ENCODE data around the gene CDC40. TPM values are rescaled to one million over a fixed set of nuclear protein-coding genes. Genes with fewer than 3 reads are reported as not detected.

The CDC40 gene
- total and polyA plus RNA-seq, 10 of the 15 experiments (the other 5 are each of a cell fraction or from before 2014, with no cell fraction given): 20.1 to 35.5 (median 26.1) TPM

- Histone ChIP-seq H3K9ac (ENCODE audit: control insufficient read depth, insufficient read depth, low read length) (no peak overlapping the region), H3K4me2 (ENCODE audit: control insufficient read depth, insufficient read depth) (no peak overlapping the region), H3K79me2 (ENCODE audit: control insufficient read depth, insufficient read depth, low read length) (no peaks in the 10 kb centered on the region), H4K20me1 (ENCODE audit: control insufficient read depth, insufficient read depth) (no peaks in the 10 kb centered on the region), H3K36me3 (ENCODE audit: control insufficient read depth in 2 of 2, insufficient read depth in 2 of 2, low read length in 1 of 2) (no peaks in the 10 kb centered on the region), H3K27ac (ENCODE audit: control insufficient read depth, insufficient read depth) (no peak overlapping the region), H3K27me3 (replicated peaks in 1 of 2; ENCODE audit: control insufficient read depth in 2 of 2, insufficient read depth in 2 of 2, low read length in 1 of 2) (no peaks in the 10 kb centered on the region), H3K9me3 (replicated peaks; ENCODE audit: control insufficient read depth, insufficient read depth, low read length) (no peaks in the 10 kb centered on the region; the same call in 2 of the 3 replicates), H3K4me3 (no peak overlapping the region), H2AFZ (ENCODE audit: control insufficient read depth, low read depth, low read length) (no peak overlapping the region), H3K4me1 (ENCODE audit: control insufficient read depth, insufficient read depth, low read length) (no peaks in the 10 kb centered on the region)
- no peak for DNase-seq (ENCODE audit: low read depth, low spot score)
- TF ChIP-seq ZNF274 (IDR thresholded peaks at IDR 0.05; ENCODE audit: insufficient read depth, insufficient read length): no peak
- TF ChIP-seq NFIC (IDR thresholded peaks at IDR 0.05; ENCODE audit: low read depth, low read length): no peak
- no peak for TF ChIP-seq ZNF622 (IDR thresholded peaks at IDR 0.05)
- TF ChIP-seq BHLHE40 (IDR thresholded peaks at IDR 0.05; ENCODE audit: borderline replicate concordance in 1 of 2, low read depth in 2 of 2, low read length in 1 of 2): no peak
- TF ChIP-seq MTA2 (IDR thresholded peaks at IDR 0.05; ENCODE audit: low read depth): no peak
- no peak for TF ChIP-seq ZZZ3 (IDR thresholded peaks at IDR 0.05; ENCODE audit: control insufficient read depth, insufficient read length, low read depth)
- no peak for TF ChIP-seq GATAD2B (conservative IDR thresholded peaks at IDR 0.05; ENCODE audit: low read depth)
- TF ChIP-seq ZNF217 (IDR thresholded peaks at IDR 0.05): no peak
- TF ChIP-seq MXI1 (IDR thresholded peaks at IDR 0.05; ENCODE audit: low read depth, low read length): no peak
- in situ Hi-C loops (cut with MboI) (no loop called here), intact Hi-C loops (cut with micrococcal nuclease; ENCODE audit: unreplicated experiment) (no loop called here)
- ATAC-seq: no peak
- BruUV-seq (replicated peaks): no TSS peak
- WGBS (ENCODE audit: insufficient coverage, insufficient replicate concordance, low lambda C conversion rate, missing lambda C conversion rate): 57% methylated on average over 10 of the region's 10 CpGs
- RAD21 ChIA-PET (ENCODE audit: unreplicated experiment): no interaction called here
- POLR2A ChIA-PET: no interaction called here
- SMC1A ChIA-PET (ENCODE audit: uncharacterized antibody, unreplicated experiment): no interaction called here
- CTCF ChIA-PET: no interaction called here
- no peak for FAIRE-seq
These were observed 42.0 kb upstream of the CDC40 start for GRCh38 chr6:110137924-110138887.
